ENCODE data around the gene CELA2A.

GRCh38 chr1:15417059-15417934 lies 39.2 kb upstream of the CELA2A start:
- TF ChIP-seq CTCF (IDR thresholded peaks at IDR 0.05) (no peak), POLR2AphosphoS5 (IDR thresholded peaks at IDR 0.05) (no peak), POLR2A (IDR thresholded peaks at IDR 0.05) (no peak)

Measured in breast epithelium (tissue), 3 donors.